Esophagus squamous epithelium (tissue), 5 donors: ENCODE data around the gene MLNR. TPM values are rescaled to one million over a fixed set of nuclear protein-coding genes. Genes with fewer than 3 reads are reported as not detected.

Source experiments
- DNase-seq: peaks from one replicate; lab custom pipeline; 2025; lab: John Stamatoyannopoulos, UW
- H3K27ac ChIP-seq, 4 donors: fragments of 200-600 bp; sonication (generic); one replicate each; pipeline ENCODE4 v1.5.1; 2016 to 2019; ENCODE audit warnings: mild to moderate bottlenecking in 1 of 4
- H3K27me3 ChIP-seq, 4 donors: fragments of 200-600 bp; sonication (generic); 1 replicate in 3 of 4; 2 replicates in 1 of 4; pipeline versions ENCODE4 v1.5.1 to v1.6.0; 2017 to 2021; ENCODE audit warnings: antibody characterized with exemption in 1 of 4
- H3K36me3 ChIP-seq, 3 donors: fragments of 200-600 bp; sonication (generic); one replicate each; pipeline ENCODE4 v1.5.1; 2016 to 2019
- H3K4me1 ChIP-seq, 3 donors: fragments of 200-600 bp; sonication (generic); one replicate each; pipeline ENCODE4 v1.5.1; 2017 to 2019
- H3K4me3 ChIP-seq, 4 donors: fragments of 200-600 bp; sonication (generic); 1 replicate in 3 of 4; 2 replicates in 1 of 4; pipeline ENCODE4 v1.5.1; 2016 to 2019; ENCODE audit warnings: mild to moderate bottlenecking in 2 of 4, moderate library complexity in 1 of 4
- H3K9me3 ChIP-seq, 3 donors: fragments of 200-600 bp; sonication (generic); one replicate each; pipeline ENCODE4 v1.5.1; 2016 to 2019
- CTCF ChIP-seq, 6 experiments: fragments of 450-650 bp in 4 of 6; fragments of 200-600 bp in 2 of 6; sonication (generic) in 2 of 6; IDR thresholded peaks; one replicate each; pipeline ENCODE4 v1.5.1; 2016 to 2019; ENCODE audit warnings: antibody characterized with exemption in 6 of 6, mild to moderate bottlenecking in 4 of 6, moderate library complexity in 4 of 6
- POLR2A ChIP-seq, 4 donors: fragments of 450-650 bp; IDR thresholded peaks; one replicate each; pipeline ENCODE4 v1.6.1; 2017; ENCODE audit warnings: antibody characterized with exemption in 4 of 4, mild to moderate bottlenecking in 4 of 4, moderate library complexity in 3 of 4
- WGBS, 2 donors: methylation state at CpG; one replicate each; pipeline ENCODE4 v1.1.5; 2018; 5-methylcytosine and 5-hydroxymethylcytosine counted together
- intact Hi-C: fragments of 100-400 bp; cut with DNase I; formaldehyde crosslinking; loops from one replicate; pipeline ENCODE4 v1.15.0; 2022
- small RNA-seq, 4 donors: library from RNA; depleted of rRNA; stranded (forward); fragments of <200 nt; gene quantifications; one replicate each; pipeline ENCODE3, GENCODE V24; 2016
- total RNA-seq, 4 donors: library from RNA; depleted of rRNA; stranded (reverse); fragments of >200 nt; gene quantifications; one replicate each; pipeline ENCODE4 v1.1.0, GENCODE V29; 2016
- donor health status: DM: yes; HTN: yes; CAD: no.

MLNR gene
- total RNA-seq, 4 donors from 2014 or later, result 0.19 TPM; not detected in 3

DNA sequence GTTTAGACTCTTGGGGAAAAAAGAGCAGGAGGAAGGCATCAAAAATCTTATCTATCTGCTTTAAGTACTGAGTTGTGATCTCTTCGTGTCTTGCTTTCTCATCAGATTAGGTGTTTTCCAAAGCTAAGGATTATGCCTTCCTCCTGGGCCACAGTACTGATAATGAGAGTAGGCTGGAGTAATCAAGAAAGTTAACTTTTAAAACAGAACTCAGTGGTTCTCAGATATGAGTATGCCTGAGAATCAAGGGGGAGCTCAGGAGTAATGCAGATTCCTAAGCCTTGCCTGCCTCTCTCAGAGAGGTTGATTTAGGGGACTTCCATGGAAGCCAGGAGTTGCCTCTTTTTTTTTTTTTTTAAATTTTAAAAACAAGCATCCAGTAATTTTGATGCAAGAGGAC lies 51.1 kb downstream of the MLNR start:
- Histone ChIP-seq H3K27me3 (no peaks in the 10 kb centered on the region), H3K9me3 (no peaks in the 10 kb centered on the region), H3K27ac (no peak overlapping the region), H3K36me3 (peaks cover 0 to 31% (median 0%) of the 10 kb centered on the region in 3 donors), H3K4me3 (no peak overlapping the region), H3K4me1 (no peaks in the 10 kb centered on the region)
- intact Hi-C loops, result no loop called here
- no peak for DNase-seq
- TF ChIP-seq POLR2A (IDR thresholded peaks at IDR 0.05) (no peak), CTCF (IDR thresholded peaks at IDR 0.05) (no peak)
- WGBS, 2 donors, result 43 to 71% methylated on average over 1 of the region's 1 CpG

Small RNA genes lying within 50 kb of the gene (small RNA-seq; reads per million reads assigned to genes)
- 0 reads per million in 4 donors for gene COX7CP1

Other genes starting within 250 kb of the MLNR start
- 10 to 100 TPM in 3 of 4 donors, 1 to 10 TPM in 1; 10.0 to 29.8 (median 19.5) TPM for gene FNDC3A, start 244.4 kb upstream of the MLNR start, total RNA-seq
- 1 to 10 TPM; 1.1 to 4.0 (median 2.8) TPM for gene CDADC1, start 27.6 kb downstream of the MLNR start, total RNA-seq
- 10 to 100 TPM; 16.9 to 29.2 (median 21.2) TPM for gene CAB39L, start 223.7 kb downstream of the MLNR start, total RNA-seq
- gene SETDB2, start 223.9 kb downstream of the MLNR start, total RNA-seq, result 1 to 10 TPM; 2.3 to 9.0 (median 4.8) TPM